ENCODE data around the gene GPR31. TPM values are rescaled to one million over a fixed set of nuclear protein-coding genes. Genes with fewer than 3 reads are reported as not detected.

Gene GPR31
- total and polyA plus RNA-seq, 2 of the 4 experiments (the other 2 are of a cell fraction) = not detected

GRCh38 chr6:167150941-167151549, 6.7 kb downstream of the GPR31 start:
- H3K56ac ChIP-seq (ENCODE audit: extremely low read depth, insufficient read depth, low read length) = no peak overlapping the region
- no peaks in the 10 kb centered on the region for H3K9me1 ChIP-seq (ENCODE audit: insufficient read depth, low read length)
- dilution Hi-C loops (cut with HindIII; ENCODE audit: low sequenced_read_pairs, unreplicated experiment) = no loop called here
- in situ Hi-C loops (cut with MboI; ENCODE audit: low sequenced_read_pairs) = no loop called here
- no peak overlapping the region for H2AFZ ChIP-seq (replicated peaks; ENCODE audit: low read length, poor library complexity)
- H2AK9ac ChIP-seq (replicated peaks; ENCODE audit: low read depth, low read length, poor library complexity) = no peak overlapping the region
- no peaks in the 10 kb centered on the region for H3K36me3 ChIP-seq (ENCODE audit: control insufficient read depth, insufficient read depth, low read length)
- H2BK20ac ChIP-seq (ENCODE audit: low read depth, low read length) = no peak overlapping the region
- H2BK5ac ChIP-seq (ENCODE audit: low read depth, low read length, poor library complexity, severe bottlenecking) = no peak overlapping the region
- H3K79me1 ChIP-seq (ENCODE audit: low read depth in 1 of 2, low read length in 2 of 2) = no peaks in the 10 kb centered on the region
- no peak for TF ChIP-seq RAD21 (IDR thresholded peaks at IDR 0.05; ENCODE audit: low read length)
- TF ChIP-seq FOS (IDR thresholded peaks at IDR 0.05; ENCODE audit: low read depth, low read length) = no peak
- TF ChIP-seq CEBPB (IDR thresholded peaks at IDR 0.05; ENCODE audit: low read depth, low read length) = no peak
- TF ChIP-seq ELK1 (IDR thresholded peaks at IDR 0.05; ENCODE audit: borderline replicate concordance, low read depth, low read length) = no peak
- TF ChIP-seq, protein P1, sequence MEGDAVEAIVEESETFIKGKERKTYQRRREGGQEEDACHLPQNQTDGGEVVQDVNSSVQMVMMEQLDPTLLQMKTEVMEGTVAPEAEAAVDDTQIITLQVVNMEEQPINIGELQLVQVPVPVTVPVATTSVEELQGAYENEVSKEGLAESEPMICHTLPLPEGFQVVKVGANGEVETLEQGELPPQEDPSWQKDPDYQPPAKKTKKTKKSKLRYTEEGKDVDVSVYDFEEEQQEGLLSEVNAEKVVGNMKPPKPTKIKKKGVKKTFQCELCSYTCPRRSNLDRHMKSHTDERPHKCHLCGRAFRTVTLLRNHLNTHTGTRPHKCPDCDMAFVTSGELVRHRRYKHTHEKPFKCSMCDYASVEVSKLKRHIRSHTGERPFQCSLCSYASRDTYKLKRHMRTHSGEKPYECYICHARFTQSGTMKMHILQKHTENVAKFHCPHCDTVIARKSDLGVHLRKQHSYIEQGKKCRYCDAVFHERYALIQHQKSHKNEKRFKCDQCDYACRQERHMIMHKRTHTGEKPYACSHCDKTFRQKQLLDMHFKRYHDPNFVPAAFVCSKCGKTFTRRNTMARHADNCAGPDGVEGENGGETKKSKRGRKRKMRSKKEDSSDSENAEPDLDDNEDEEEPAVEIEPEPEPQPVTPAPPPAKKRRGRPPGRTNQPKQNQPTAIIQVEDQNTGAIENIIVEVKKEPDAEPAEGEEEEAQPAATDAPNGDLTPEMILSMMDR (conservative IDR thresholded peaks at IDR 0.05; ENCODE audit: low read depth, low read length) = no peak
- no peak for TF ChIP-seq POLR2A (IDR thresholded peaks at IDR 0.05; ENCODE audit: low read depth, low read length)
- TF ChIP-seq MAZ (IDR thresholded peaks at IDR 0.05; ENCODE audit: borderline replicate concordance, low read depth, low read length) = no peak
- TF ChIP-seq CHD1 (IDR thresholded peaks at IDR 0.05; ENCODE audit: low read depth, low read length) = no peak
- TF ChIP-seq MXI1 (IDR thresholded peaks at IDR 0.05; ENCODE audit: borderline replicate concordance, low read depth, low read length) = no peak
- no peak overlapping the region for H2BK15ac ChIP-seq (ENCODE audit: low read depth, low read length)
- DNase-seq (no peak), ATAC-seq (ENCODE audit: low read depth) (no peak)
- no peak overlapping the region for H3K4me2 ChIP-seq (ENCODE audit: low read depth, low read length)
- H2BK120ac ChIP-seq (ENCODE audit: low read depth, low read length) = no peak overlapping the region
- intact Hi-C loops (cut with micrococcal nuclease) = no loop called here
- H3K23ac ChIP-seq (ENCODE audit: low read depth, low read length) = no peak overlapping the region
- 20% methylated on average over 1 of the region's 6 CpGs; no CpG with 5 or more reads in 1 of the 2 experiments for WGBS, 2 experiments (ENCODE audit: extremely low coverage in 2 of 2, insufficient read length in 1 of 2)
- no TSS peak for BruUV-seq (replicated peaks)
- no peak overlapping the region for H3K18ac ChIP-seq (ENCODE audit: low read depth, low read length)
- no peak overlapping the region for H4K5ac ChIP-seq (ENCODE audit: low read depth, low read length)
- ChIA-PET CTCF (no interaction called here), POLR2A (ENCODE audit: unreplicated experiment) (no interaction called here)
- no peaks in the 10 kb centered on the region for H4K20me1 ChIP-seq (ENCODE audit: insufficient read depth, low read length)
- no peak overlapping the region for H3K14ac ChIP-seq (replicated peaks; ENCODE audit: low read depth, low read length)
- H3K4me1 ChIP-seq (ENCODE audit: control insufficient read depth, insufficient read depth, low read length) = no peaks in the 10 kb centered on the region
- H3K27ac ChIP-seq (ENCODE audit: insufficient read depth, low read length) = no peak overlapping the region
- H4K8ac ChIP-seq (ENCODE audit: low read depth in 2 of 2, low read length in 2 of 2) = no peak overlapping the region
- no peak overlapping the region for H3K4ac ChIP-seq (ENCODE audit: low read depth, low read length)
- H4K91ac ChIP-seq (ENCODE audit: insufficient read depth, low read depth, low read length) = no peak overlapping the region
- no peaks in the 10 kb centered on the region for H3K27me3 ChIP-seq (ENCODE audit: control insufficient read depth, insufficient read depth, low read length)
- no peak overlapping the region for H3K9ac ChIP-seq (ENCODE audit: low read depth, low read length)
- H2AK5ac ChIP-seq (ENCODE audit: low read depth, low read length) = no peak overlapping the region
- H3K9me3 ChIP-seq (ENCODE audit: control insufficient read depth, insufficient read depth, low read length) = peaks cover 12% of the 10 kb centered on the region; the same call in 1 of the 2 replicates
- H3K4me3 ChIP-seq (ENCODE audit: insufficient read depth, low read depth, low read length) = no peak overlapping the region
